GM12878 (cell line): Measurements from ENCODE around the gene NOP14. TPM values are rescaled to one million over a fixed set of nuclear protein-coding genes. Genes with fewer than 3 reads are reported as not detected.

Source experiments
- ATAC-seq: fragments of 200-7000 bp; cut with Tn5 transposase; 3 replicates; pipeline ENCODE4 v1.9.1; 2020; ENCODE audit warnings: mild to moderate bottlenecking, moderate library complexity
- BruUV-seq: library from RNA; stranded (reverse); fragments of 400-500 nt; replicated peaks from 2 replicates; lab custom pipeline; 2021; lab: Mats Ljungman, UMichigan
- CTCF ChIA-PET: fragments of 300-600 bp; sonication (Branson Sonifier 250); formaldehyde crosslinking; extraction: SDS; loops from one replicate; lab custom pipeline; 2021; ENCODE audit warnings: inconsistent platforms; lab: Yijun Ruan, JAX
- POLR2A ChIA-PET: fragments of 350-600 bp; formaldehyde crosslinking; extraction: SDS; loops from one replicate; lab custom pipeline; 2021; ENCODE audit warnings: inconsistent platforms; lab: Charles Lee
- RAD21 ChIA-PET: fragments of 300-600 bp; sonication (Branson Sonifier 250); formaldehyde crosslinking; loops from one replicate; lab custom pipeline; 2023; ENCODE audit warnings: antibody characterized with exemption; ENCODE audit not compliant: unreplicated experiment; lab: Charles Lee
- SMC1A ChIA-PET: fragments of 300-600 bp; sonication (Branson Sonifier 250); formaldehyde crosslinking; loops from one replicate; lab custom pipeline; 2023; ENCODE audit not compliant: unreplicated experiment, uncharacterized antibody; lab: Charles Lee
- DNase-seq: peaks from one replicate; pipeline ENCODE4 v3.0.0-alpha.2; 2011; ENCODE audit warnings: low read depth, low spot score
- FAIRE-seq: peaks from 3 replicates; lab custom pipeline; 2011; peaks lifted over from hg19 to GRCh38; lab: Jason Lieb, UNC
- H2AFZ ChIP-seq: 2 replicates; pipeline ENCODE4 v1.6.0; 2011; ENCODE audit warnings: low read depth, low read length, control low read depth; ENCODE audit not compliant: control insufficient read depth
- H3K27ac ChIP-seq: 2 replicates; pipeline ENCODE4 v1.5.1; 2011; ENCODE audit warnings: control low read depth; ENCODE audit not compliant: control insufficient read depth, insufficient read depth
- H3K27me3 ChIP-seq, 2 experiments: replicated peaks in 1 of 2; 2 replicates each; pipeline versions ENCODE4 v1.6.0 to v1.6.1; 2011; ENCODE audit warnings: low read length in 1 of 2; ENCODE audit not compliant: control insufficient read depth in 2 of 2, insufficient read depth in 2 of 2
- H3K36me3 ChIP-seq, 2 experiments: 2 replicates each; pipeline ENCODE4 v1.5.1; 2011; ENCODE audit warnings: low read length in 1 of 2; ENCODE audit not compliant: control insufficient read depth in 2 of 2, insufficient read depth in 2 of 2
- H3K4me1 ChIP-seq: 2 replicates; pipeline ENCODE4 v1.6.1; 2011; ENCODE audit warnings: mild to moderate bottlenecking, low read length, moderate library complexity, mixed read lengths; ENCODE audit not compliant: control insufficient read depth, insufficient read depth
- H3K4me2 ChIP-seq: 2 replicates; pipeline ENCODE4 v1.6.0; 2011; ENCODE audit warnings: control low read depth; ENCODE audit not compliant: control insufficient read depth, insufficient read depth
- H3K4me3 ChIP-seq: fragments of 200-600 bp; sonication (generic); 2 replicates; pipeline ENCODE4 v1.5.1; 2016
- H3K79me2 ChIP-seq: 2 replicates; pipeline ENCODE4 v1.6.0; 2011; ENCODE audit warnings: low read length; ENCODE audit not compliant: control insufficient read depth, insufficient read depth
- H3K9ac ChIP-seq: 2 replicates; pipeline ENCODE4 v1.8.0; 2011; ENCODE audit warnings: low read length, control low read depth, mixed read lengths; ENCODE audit not compliant: control insufficient read depth, insufficient read depth
- H3K9me3 ChIP-seq: replicated peaks from 3 replicates; pipeline ENCODE4 v1.5.1; 2011; ENCODE audit warnings: mild to moderate bottlenecking, low read length; ENCODE audit not compliant: control insufficient read depth, insufficient read depth
- H4K20me1 ChIP-seq: 2 replicates; pipeline ENCODE4 v1.6.0; 2011; ENCODE audit not compliant: control insufficient read depth, insufficient read depth
- ATF2 ChIP-seq: IDR thresholded peaks from 2 replicates; pipeline ENCODE4 v1.6.1; 2012; ENCODE audit warnings: low read length, inconsistent platforms
- ELK1 ChIP-seq: IDR thresholded peaks from 2 replicates; pipeline ENCODE4 v1.6.1; 2012; ENCODE audit warnings: low read depth, low read length, improper control_type of control experiment
- FOS ChIP-seq: IDR thresholded peaks from 3 replicates; pipeline ENCODE4 v1.6.1; 2011; ENCODE audit warnings: borderline replicate concordance; ENCODE audit not compliant: insufficient read length; ENCODE audit errors: extremely low read depth
- HSF1 ChIP-seq: fragments of 150-350 bp; IDR thresholded peaks from 2 replicates; pipeline ENCODE4 v1.6.1; 2014; ENCODE audit warnings: mild to moderate bottlenecking, low read depth, low read length
- IRF5 ChIP-seq: fragments of 450-650 bp; IDR thresholded peaks from 2 replicates; pipeline ENCODE4 v1.6.1; 2017; ENCODE audit warnings: borderline replicate concordance
- MLLT1 ChIP-seq: fragments of 450-650 bp; IDR thresholded peaks from 2 replicates; pipeline ENCODE4 v1.6.1; 2016; ENCODE audit warnings: mild to moderate bottlenecking
- MYB ChIP-seq: fragments of 150-350 bp; IDR thresholded peaks from 2 replicates; pipeline ENCODE4 v1.6.1; 2014; ENCODE audit warnings: mild to moderate bottlenecking, low read depth, low read length, borderline replicate concordance
- POLR2A ChIP-seq: IDR thresholded peaks from 2 replicates; pipeline ENCODE4 v1.6.1; 2011; ENCODE audit warnings: low read depth, mild to moderate bottlenecking, low read length
- RFX5 ChIP-seq: IDR thresholded peaks from 2 replicates; pipeline ENCODE4 v1.6.1; 2011; ENCODE audit warnings: low read depth, low read length, improper control_type of control experiment
- SIN3A ChIP-seq: IDR thresholded peaks from 2 replicates; pipeline ENCODE4 v1.6.1; 2012; ENCODE audit warnings: low read depth, low read length, improper control_type of control experiment
- SKIL ChIP-seq: fragments of 450-650 bp; IDR thresholded peaks from 2 replicates; pipeline ENCODE4 v1.6.1; 2017; ENCODE audit warnings: mild to moderate bottlenecking, low read depth, inconsistent platforms; ENCODE audit not compliant: poor library complexity, severe bottlenecking
- SREBF1 ChIP-seq: IDR thresholded peaks from 2 replicates; pipeline ENCODE4 v1.6.1; 2012; ENCODE audit warnings: mild to moderate bottlenecking, low read length
- SRF ChIP-seq, 2 experiments: IDR thresholded peaks; 2 replicates each; pipeline ENCODE4 v1.6.1; 2011; ENCODE audit warnings: low read depth in 2 of 2, low read length in 2 of 2, mild to moderate bottlenecking in 1 of 2, moderate library complexity in 1 of 2
- STAT3 ChIP-seq: IDR thresholded peaks from 2 replicates; pipeline ENCODE4 v1.6.1; 2011; ENCODE audit warnings: low read depth, low read length, improper control_type of control experiment
- WGBS: methylation state at CpG from one replicate; pipeline ENCODE4 v1.1.6; 2016; ENCODE audit warnings: low lambda C conversion rate; ENCODE audit not compliant: insufficient replicate concordance, insufficient coverage; ENCODE audit errors: missing lambda C conversion rate; 5-methylcytosine and 5-hydroxymethylcytosine counted together
- in situ Hi-C: fragments of 300-500 bp; cut with MboI; formaldehyde crosslinking; loops from 9 replicates; pipeline ENCODE4 v1.14.3; 2018; ENCODE audit warnings: mixed read lengths
- intact Hi-C: fragments of 100-400 bp; cut with micrococcal nuclease; formaldehyde crosslinking; loops from one replicate; pipeline ENCODE4 v1.14.2; 2022; ENCODE audit not compliant: unreplicated experiment
- polyA plus RNA-seq, 11 experiments: library from polyadenylated mRNA; depleted of rRNA in 4 of 11; unstranded in 6 of 11; stranded (reverse) in 5 of 11; fragments of >200 nt; fragmentation: Nextera tagmentation in 4 of 11; fragmentation: Illumina TruSeq in 1 of 11; extraction: Ambion mirVana in 4 of 11; extraction: Trizol in 1 of 11; gene quantifications; 1 replicate in 1 of 11; 2 replicates in 10 of 11; pipeline versions ENCODE4 v1.2.1 to v1.2.3, GENCODE V29; 2011 to 2016; ENCODE audit warnings: inconsistent platforms in 2 of 11, missing spikeins in 2 of 11, low read depth in 1 of 11
- total RNA-seq, 4 experiments: library from RNA; depleted of rRNA in 3 of 4; stranded (reverse); fragments of >200 nt in 3 of 4; fragmentation: Illumina TruSeq in 1 of 4; extraction: Trizol in 1 of 4; gene quantifications; 2 replicates each; pipeline versions ENCODE4 v1.2.1 to v1.2.3, GENCODE V29; 2013 to 2021

The NOP14 gene
- total and polyA plus RNA-seq, 10 of the 15 experiments (the other 5 are each of a cell fraction or from before 2014, with no cell fraction given): 13.8 to 80.6 (median 49.7) TPM

GRCh38 chr4:2913168-2913567 lies 50.0 kb downstream of the NOP14 start (continued):
- no peak for TF ChIP-seq IRF5

GRCh38 chr4:2911868-2912267 lies 51.3 kb downstream of the NOP14 start:
- no peak for ATAC-seq
- no peaks in the 10 kb centered on the region for H3K27me3 ChIP-seq
- CTCF ChIA-PET: interaction anchor here (1.1 kb wide), 1 partner anchor 40 kb away, joined by 3 read pairs; no protein-coding TSS in a partner anchor
- RAD21 ChIA-PET: interaction anchor here (1.1 kb wide), 1 partner anchor 52 kb away, joined by 3 read pairs; no protein-coding TSS in a partner anchor
- no TSS peak for BruUV-seq
- no peak overlapping the region for H3K4me2 ChIP-seq
- WGBS: 91% methylated on average over 3 of the region's 3 CpGs
- no peak for FAIRE-seq
- POLR2A ChIA-PET: no interaction called here
- no peak overlapping the region for H3K27ac ChIP-seq
- H3K4me1 ChIP-seq: peaks cover 7% of the 10 kb centered on the region
- in situ Hi-C loops (no loop called here), intact Hi-C loops (no loop called here)
- no peak overlapping the region for H3K9ac ChIP-seq
- H3K9me3 ChIP-seq: no peaks in the 10 kb centered on the region; the same call in 2 of the 3 replicates
- no peaks in the 10 kb centered on the region for H4K20me1 ChIP-seq
- no peak overlapping the region for H3K4me3 ChIP-seq
- H2AFZ ChIP-seq: no peak overlapping the region
- no peak for DNase-seq
- H3K36me3 ChIP-seq: peaks cover 14 to 19% of the 10 kb centered on the region in 2 experiments
- SMC1A ChIA-PET: interaction anchor here (0.5 to 1.9 kb wide), 4 partner anchors 42 to 1003 kb away, joined by 3 to 8 read pairs (median 4); no protein-coding TSS in a partner anchor
- H3K79me2 ChIP-seq: no peaks in the 10 kb centered on the region
- no peak for TF ChIP-seq MLLT1
- TF ChIP-seq POLR2A: no peak
- no peak for TF ChIP-seq RFX5
- no peak for TF ChIP-seq FOS
- no peak for TF ChIP-seq SIN3A
- TF ChIP-seq ELK1: no peak
- no peak for TF ChIP-seq MYB
- no peak for TF ChIP-seq SRF (IDR thresholded peaks at IDR 0.05; ENCODE audit: low read depth in 2 of 2, low read length in 2 of 2)
- no peak for TF ChIP-seq ATF2
- TF ChIP-seq SKIL: no peak
- no peak for TF ChIP-seq HSF1
- TF ChIP-seq STAT3: no peak
- no peak for TF ChIP-seq SREBF1
